ENCODE data around the gene CHIT1.

Gene CHIT1

GRCh38 chr1:203180611-203181330 lies 48.7 kb downstream of the CHIT1 start:
- no peak for TF ChIP-seq JUND (IDR thresholded peaks at IDR 0.05; ENCODE audit: low read depth)
- in situ Hi-C loops (cut with HindIII; ENCODE audit: low pct_unique_long_range_greater_than_20kb, low sequenced_read_pairs), result no loop called here

DNA sequence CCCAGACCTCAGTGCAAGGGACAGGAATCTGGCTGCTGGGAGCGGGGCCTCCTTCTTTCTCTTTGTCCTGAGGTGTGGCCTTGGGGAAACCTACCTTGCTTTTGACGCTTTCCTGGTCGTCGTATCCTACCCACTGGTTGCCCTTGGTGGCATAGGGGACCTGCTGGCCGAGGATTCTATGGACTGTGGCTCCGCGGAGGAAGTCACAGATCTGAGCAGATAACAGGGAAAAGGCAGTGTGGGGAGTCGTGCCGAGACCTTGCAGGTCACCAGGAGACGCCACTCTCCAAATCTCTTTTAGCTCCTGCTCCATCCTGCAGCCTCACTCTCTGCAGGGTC lies 49.8 kb downstream of the CHIT1 start:
- TF ChIP-seq JUND (IDR thresholded peaks at IDR 0.05; ENCODE audit: low read depth), result no peak
- in situ Hi-C loops (cut with HindIII; ENCODE audit: low pct_unique_long_range_greater_than_20kb, low sequenced_read_pairs), result no loop called here
- no peak for DNase-seq (ENCODE audit: low read depth in 1 of 2, low spot score in 1 of 2)

More at GRCh38 chr1:203180611-203181330, 48.7 kb downstream of the CHIT1 start:
- no peak for DNase-seq (ENCODE audit: low read depth in 1 of 2, low spot score in 1 of 2)

DNA sequence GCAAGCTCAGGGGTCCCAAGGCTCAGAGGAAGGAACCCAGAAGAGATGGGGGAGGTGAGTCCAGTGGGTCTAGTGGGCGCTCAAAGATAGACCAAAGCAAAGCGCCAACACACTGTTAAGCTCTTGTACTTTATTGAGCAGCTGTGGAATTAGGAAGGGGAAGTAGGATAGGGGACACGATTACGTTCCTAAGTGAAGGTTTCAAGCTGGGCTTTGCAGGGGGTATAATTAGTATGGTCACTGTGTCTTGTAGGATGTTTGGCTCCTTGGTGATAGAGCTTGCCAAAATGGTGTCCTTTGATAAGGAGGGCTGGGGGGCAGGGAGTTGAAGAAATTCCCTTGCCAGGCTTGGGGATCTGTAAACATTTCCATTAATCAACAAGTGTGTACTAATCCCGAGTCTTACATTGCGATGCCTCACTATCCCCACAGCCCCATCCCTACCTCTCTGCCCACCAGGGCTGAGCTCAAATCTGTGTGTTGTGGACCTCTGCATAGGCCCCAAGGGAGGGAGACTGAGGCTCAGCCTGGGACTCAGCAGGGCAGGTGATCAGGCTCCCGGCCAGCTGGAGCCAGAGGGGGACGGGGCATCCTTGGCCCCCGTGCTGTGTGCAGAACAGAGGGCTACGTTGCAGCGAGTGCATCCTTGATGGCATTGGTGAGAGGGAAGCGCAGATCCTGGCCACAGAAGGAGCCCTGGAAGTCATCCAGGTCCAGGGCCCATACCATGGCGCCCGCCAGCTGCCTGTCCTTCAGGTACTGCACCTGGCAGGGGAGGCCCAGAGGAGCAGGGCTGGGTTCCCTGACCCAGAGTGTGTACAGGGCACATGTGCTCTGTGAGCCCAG lies 50.4 kb downstream of the CHIT1 start:
- in situ Hi-C loops (cut with HindIII; ENCODE audit: low pct_unique_long_range_greater_than_20kb, low sequenced_read_pairs), result no loop called here
- DNase-seq (ENCODE audit: low read depth in 1 of 2, low spot score in 1 of 2), result no peak
- TF ChIP-seq JUND (IDR thresholded peaks at IDR 0.05; ENCODE audit: low read depth), result no peak

- TF ChIP-seq JUND (IDR thresholded peaks at IDR 0.05; ENCODE audit: low read depth), result no peak
- no peak for DNase-seq (ENCODE audit: low read depth in 1 of 2, low spot score in 1 of 2)
- in situ Hi-C loops (cut with HindIII; ENCODE audit: low pct_unique_long_range_greater_than_20kb, low sequenced_read_pairs), result no loop called here
These were observed 51.4 kb downstream of the CHIT1 start for GRCh38 chr1:203178083-203178482.

DNA sequence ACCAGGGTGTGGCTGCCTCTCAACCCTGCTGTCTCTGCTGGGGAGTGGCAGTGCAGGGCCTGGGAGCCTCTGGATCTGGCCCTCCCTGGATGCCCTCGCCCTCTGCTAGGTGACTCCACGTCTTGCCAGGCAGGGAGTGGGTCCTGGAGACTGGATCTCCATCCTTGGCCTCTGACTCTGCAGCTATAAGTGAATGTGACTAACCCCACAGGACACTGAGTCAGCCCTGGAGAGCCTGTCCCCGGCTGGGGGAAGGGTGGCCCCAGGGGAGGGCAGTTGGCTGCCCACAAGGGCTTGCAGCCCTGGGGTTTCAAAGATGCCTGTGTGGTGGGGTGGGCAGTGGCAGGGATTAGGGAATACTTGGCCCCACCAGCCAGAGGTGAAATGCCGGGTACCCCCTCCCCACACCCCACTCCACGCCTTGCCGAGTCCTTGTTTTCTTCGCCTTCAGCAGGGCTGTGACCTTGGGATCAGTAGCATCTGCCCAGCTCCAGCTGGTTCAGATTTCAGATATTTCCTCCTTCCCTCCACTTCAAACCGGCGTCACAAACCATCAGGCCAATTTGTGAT lies 51.9 kb downstream of the CHIT1 start:
- no peak for DNase-seq (ENCODE audit: low read depth in 1 of 2, low spot score in 1 of 2)
- no peak for TF ChIP-seq JUND (IDR thresholded peaks at IDR 0.05; ENCODE audit: low read depth)
- in situ Hi-C loops (cut with HindIII; ENCODE audit: low pct_unique_long_range_greater_than_20kb, low sequenced_read_pairs), result no loop called here

GRCh38 chr1:203177036-203177405 lies 52.5 kb downstream of the CHIT1 start:
- no peak for DNase-seq (ENCODE audit: low read depth in 1 of 2, low spot score in 1 of 2)
- TF ChIP-seq JUND (IDR thresholded peaks at IDR 0.05; ENCODE audit: low read depth), result no peak
- in situ Hi-C loops (cut with HindIII; ENCODE audit: low pct_unique_long_range_greater_than_20kb, low sequenced_read_pairs), result no loop called here

GRCh38 chr1:203176273-203177035 lies 53.0 kb downstream of the CHIT1 start:
- DNase-seq (ENCODE audit: low read depth in 1 of 2, low spot score in 1 of 2), result no peak
- in situ Hi-C loops (cut with HindIII; ENCODE audit: low pct_unique_long_range_greater_than_20kb, low sequenced_read_pairs), result no loop called here
- no peak for TF ChIP-seq JUND (IDR thresholded peaks at IDR 0.05; ENCODE audit: low read depth)

DNA sequence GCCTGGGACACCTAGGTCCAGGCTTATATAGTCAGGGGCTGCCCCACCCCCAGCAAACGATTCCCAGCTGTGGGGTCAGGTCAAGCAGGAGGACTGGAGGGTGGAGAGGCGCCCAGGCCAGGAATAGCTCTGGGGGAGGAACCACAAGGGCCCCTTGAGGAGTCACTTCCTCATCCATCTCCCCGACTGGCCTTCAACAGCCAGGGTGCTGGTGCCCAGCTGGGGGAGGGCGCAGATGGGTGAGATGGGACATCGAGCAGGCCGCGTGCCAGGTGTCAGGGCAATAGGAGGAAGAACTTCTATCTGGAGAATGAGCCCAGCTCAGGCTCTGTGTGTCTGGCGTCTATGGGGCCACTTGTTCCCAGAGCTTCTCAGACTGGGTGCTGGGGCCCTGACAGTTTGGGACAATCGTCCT lies 53.6 kb downstream of the CHIT1 start:
- no peak for TF ChIP-seq JUND (IDR thresholded peaks at IDR 0.05; ENCODE audit: low read depth)
- no peak for DNase-seq (ENCODE audit: low read depth in 1 of 2, low spot score in 1 of 2)
- in situ Hi-C loops (cut with HindIII; ENCODE audit: low pct_unique_long_range_greater_than_20kb, low sequenced_read_pairs), result no loop called here

GRCh38 chr1:203175237-203175826 lies 54.1 kb downstream of the CHIT1 start, which contains the start of gene MYBPH:
MYBPH (minus strand) TSS chr1:203175826; CDS start chr1:203175755, 71 bp downstream.
- in situ Hi-C loops (cut with HindIII; ENCODE audit: low pct_unique_long_range_greater_than_20kb, low sequenced_read_pairs), result no loop called here
- DNase-seq (ENCODE audit: low read depth in 1 of 2, low spot score in 1 of 2), result no peak
- TF ChIP-seq JUND (IDR thresholded peaks at IDR 0.05; ENCODE audit: low read depth), result no peak

- no peak for DNase-seq (ENCODE audit: low read depth in 1 of 2, low spot score in 1 of 2)
- in situ Hi-C loops (cut with HindIII; ENCODE audit: low pct_unique_long_range_greater_than_20kb, low sequenced_read_pairs), result no loop called here
- no peak for TF ChIP-seq JUND (IDR thresholded peaks at IDR 0.05; ENCODE audit: low read depth)
These were observed 55.0 kb downstream of the CHIT1 start for GRCh38 chr1:203174324-203174985.

GRCh38 chr1:203173566-203173965 lies 55.9 kb downstream of the CHIT1 start:
- in situ Hi-C loops (cut with HindIII; ENCODE audit: low pct_unique_long_range_greater_than_20kb, low sequenced_read_pairs), result no loop called here
- DNase-seq (ENCODE audit: low read depth in 1 of 2, low spot score in 1 of 2), result no peak
- no peak for TF ChIP-seq JUND (IDR thresholded peaks at IDR 0.05; ENCODE audit: low read depth)
